T-helper 2 cell treated with Interferon-gamma antibody and Interleukin-4, amounts not matched to agents 5 μg/mL and 100 μg/mL, for 36 hours (primary cell): ENCODE results near the gene ARID5B.

Experiments used
- DNase-seq: peaks from one replicate; pipeline ENCODE4 v3.0.0; 2021; ENCODE audit warnings: low spot score
- H3K27ac Mint-ChIP-seq: one replicate; pipeline ENCODE4 v1.8.0; 2021; ENCODE audit warnings: mild to moderate bottlenecking, mixed read lengths
- H3K27me3 Mint-ChIP-seq: one replicate; pipeline ENCODE4 v1.8.0; 2021; ENCODE audit warnings: low read depth, mixed read lengths
- H3K36me3 Mint-ChIP-seq: one replicate; pipeline ENCODE4 v1.8.0; 2021; ENCODE audit warnings: low read depth, mixed read lengths
- H3K4me1 Mint-ChIP-seq: one replicate; pipeline ENCODE4 v1.8.0; 2021; ENCODE audit warnings: low read depth, mixed read lengths
- H3K4me3 Mint-ChIP-seq: one replicate; pipeline ENCODE4 v1.8.0; 2022; ENCODE audit warnings: mild to moderate bottlenecking, moderate library complexity, mixed read lengths
- H3K9me3 Mint-ChIP-seq: one replicate; pipeline ENCODE4 v1.8.0; 2021; ENCODE audit warnings: mixed read lengths

Gene ARID5B

GRCh38 chr10:61871487-61871886 lies 30.0 kb upstream of the ARID5B start:
- Mint-ChIP-seq H3K36me3 (no peaks in the 10 kb centered on the region), H3K27me3 (peaks cover 14% of the 10 kb centered on the region), H3K9me3 (no peaks in the 10 kb centered on the region), H3K4me3 (no peak overlapping the region), H3K4me1 (peaks cover 7% of the 10 kb centered on the region), H3K27ac (no peak overlapping the region)
- DNase-seq: no peak

DNA sequence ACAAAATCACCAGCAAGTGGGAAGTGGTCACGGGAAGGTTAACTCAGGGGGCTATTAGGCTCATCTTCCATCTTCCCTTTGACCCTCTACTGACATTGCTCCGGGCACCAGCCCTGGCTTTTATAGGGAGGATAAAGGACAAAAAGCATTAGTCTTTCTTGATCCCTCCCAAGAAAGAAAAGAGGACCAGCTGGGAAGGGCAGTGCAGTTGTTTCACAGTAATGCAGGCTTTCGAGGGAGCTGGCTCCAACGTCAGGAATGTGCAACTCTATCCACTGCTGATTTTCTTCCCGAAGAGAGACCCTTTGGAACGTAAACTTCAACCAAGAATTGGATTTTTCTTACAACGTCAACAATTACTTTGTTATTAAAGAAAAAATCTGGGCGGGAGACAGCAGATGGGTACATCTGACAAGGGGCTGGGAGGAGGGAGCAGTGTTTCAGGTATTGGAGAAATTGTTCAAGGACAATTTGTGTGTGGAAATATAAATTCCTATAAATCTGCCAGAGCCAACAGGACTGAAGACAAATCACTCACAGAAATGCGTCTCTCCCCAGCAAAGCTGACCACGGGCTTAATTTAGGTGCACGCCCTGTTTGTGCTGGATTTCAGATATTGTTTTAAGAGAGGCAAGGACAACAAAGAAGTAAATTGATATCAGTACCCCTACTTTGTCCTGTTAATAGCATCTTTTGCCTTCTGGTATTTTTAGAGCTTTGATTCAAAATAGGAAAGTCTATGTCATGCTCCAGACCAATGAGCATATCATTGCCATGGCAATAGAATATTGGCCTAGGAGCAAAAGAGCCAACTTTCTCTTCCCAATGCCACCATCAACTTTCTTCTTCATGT lies 23.4 kb upstream of the ARID5B start:
- Mint-ChIP-seq H3K36me3 (no peaks in the 10 kb centered on the region), H3K27me3 (peaks cover 13% of the 10 kb centered on the region), H3K27ac (no peak overlapping the region), H3K4me3 (no peak overlapping the region), H3K4me1 (peaks cover 13% of the 10 kb centered on the region), H3K9me3 (no peaks in the 10 kb centered on the region)
- no peak for DNase-seq

- Mint-ChIP-seq H3K4me3 (no peak overlapping the region), H3K36me3 (no peaks in the 10 kb centered on the region), H3K27ac (no peak overlapping the region), H3K27me3 (peaks cover 9% of the 10 kb centered on the region), H3K4me1 (peaks cover 15% of the 10 kb centered on the region), H3K9me3 (no peaks in the 10 kb centered on the region)
- no peak for DNase-seq
Observed at GRCh38 chr10:61878740-61879068, 22.8 kb upstream of the ARID5B start.

GRCh38 chr10:61882621-61883370 lies 18.7 kb upstream of the ARID5B start:
- Mint-ChIP-seq H3K4me3 (no peak overlapping the region), H3K27ac (peak overlapping the region; percentile 15), H3K4me1 (peaks cover 15% of the 10 kb centered on the region), H3K36me3 (no peaks in the 10 kb centered on the region), H3K9me3 (no peaks in the 10 kb centered on the region), H3K27me3 (no peaks in the 10 kb centered on the region)
- DNase-seq: peak; percentile 78

GRCh38 chr10:61883371-61884025 lies 18.0 kb upstream of the ARID5B start:
- Mint-ChIP-seq H3K36me3 (no peaks in the 10 kb centered on the region), H3K9me3 (no peaks in the 10 kb centered on the region), H3K27ac (no peak overlapping the region), H3K27me3 (no peaks in the 10 kb centered on the region), H3K4me3 (no peak overlapping the region), H3K4me1 (peaks cover 16% of the 10 kb centered on the region)
- no peak for DNase-seq

GRCh38 chr10:61887772-61888171 lies 13.7 kb upstream of the ARID5B start:
- no peaks in the 10 kb centered on the region for H3K27me3 Mint-ChIP-seq
- no peaks in the 10 kb centered on the region for H3K36me3 Mint-ChIP-seq
- H3K27ac Mint-ChIP-seq: no peak overlapping the region
- peaks cover 10% of the 10 kb centered on the region for H3K4me1 Mint-ChIP-seq
- H3K9me3 Mint-ChIP-seq: no peaks in the 10 kb centered on the region
- no peak overlapping the region for H3K4me3 Mint-ChIP-seq
- no peak for DNase-seq

- peaks cover 5% of the 10 kb centered on the region for H3K4me1 Mint-ChIP-seq
- H3K27ac Mint-ChIP-seq: no peak overlapping the region
- no peak overlapping the region for H3K4me3 Mint-ChIP-seq
Observed at GRCh38 chr10:61888744-61889143, 12.8 kb upstream of the ARID5B start.

DNA sequence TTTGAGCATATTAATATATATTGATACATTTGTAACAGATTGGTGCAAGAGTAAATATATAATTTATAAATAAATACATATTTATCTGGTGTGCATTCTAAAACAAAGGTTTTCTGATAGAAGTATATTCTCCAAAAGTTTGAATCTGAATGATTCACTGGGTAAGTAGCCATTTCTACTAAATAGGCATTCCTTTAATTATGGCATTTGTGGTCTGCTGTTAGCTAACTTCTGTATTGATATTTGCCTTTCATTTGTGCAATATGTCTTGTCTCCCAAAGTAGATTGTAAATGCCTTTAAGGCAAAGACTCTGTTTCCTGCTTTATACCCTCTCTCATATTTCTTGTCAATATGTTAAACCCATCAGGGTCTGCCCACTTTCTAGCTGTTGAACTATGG lies 11.1 kb upstream of the ARID5B start:
- no peaks in the 10 kb centered on the region for H3K27me3 Mint-ChIP-seq
- no peak overlapping the region for H3K4me3 Mint-ChIP-seq
- no peaks in the 10 kb centered on the region for H3K9me3 Mint-ChIP-seq
- H3K36me3 Mint-ChIP-seq: no peaks in the 10 kb centered on the region
- DNase-seq: no peak
- no peak overlapping the region for H3K27ac Mint-ChIP-seq
- H3K4me1 Mint-ChIP-seq: peaks cover 5% of the 10 kb centered on the region

More at GRCh38 chr10:61888744-61889143, 12.8 kb upstream of the ARID5B start:
- H3K36me3 Mint-ChIP-seq: no peaks in the 10 kb centered on the region
- no peak for DNase-seq
- no peaks in the 10 kb centered on the region for H3K27me3 Mint-ChIP-seq
- H3K9me3 Mint-ChIP-seq: no peaks in the 10 kb centered on the region

GRCh38 chr10:61890881-61891409 lies 10.6 kb upstream of the ARID5B start:
- no peak for DNase-seq
- no peaks in the 10 kb centered on the region for H3K9me3 Mint-ChIP-seq
- H3K27me3 Mint-ChIP-seq: no peaks in the 10 kb centered on the region
- no peaks in the 10 kb centered on the region for H3K36me3 Mint-ChIP-seq
- no peak overlapping the region for H3K27ac Mint-ChIP-seq
- H3K4me3 Mint-ChIP-seq: no peak overlapping the region
- H3K4me1 Mint-ChIP-seq: peaks cover 5% of the 10 kb centered on the region

DNA sequence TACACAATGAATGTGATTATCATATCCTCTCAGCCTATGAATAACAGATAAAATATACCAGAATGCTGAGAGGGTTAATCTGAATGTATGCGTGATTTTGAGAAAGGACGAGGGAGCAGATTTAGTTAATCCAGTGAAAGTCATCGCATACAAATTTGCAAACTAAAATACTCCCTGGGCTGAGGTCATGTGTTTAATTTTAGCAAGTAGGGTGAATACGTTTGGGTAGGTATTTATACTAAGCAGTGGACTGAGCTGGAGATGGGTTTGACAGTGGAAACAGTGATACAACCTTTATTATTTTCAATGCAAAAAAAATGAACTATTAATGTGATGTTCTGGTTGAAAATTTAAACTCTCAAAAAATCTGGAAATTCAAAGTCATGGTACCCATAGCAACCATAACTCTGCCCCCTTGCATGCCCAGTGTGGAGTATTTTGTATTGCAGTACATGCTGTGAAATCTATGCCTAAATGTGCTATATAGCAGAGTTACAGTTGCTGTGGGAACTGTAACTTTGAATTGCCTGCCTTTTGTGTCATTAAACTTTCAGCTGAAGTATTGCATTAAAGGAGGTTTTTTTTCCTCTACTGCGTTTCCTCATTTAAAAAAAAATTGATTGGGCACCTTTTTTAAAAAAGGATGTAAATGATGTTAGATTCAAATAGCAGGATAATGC lies 9.5 kb upstream of the ARID5B start:
- H3K9me3 Mint-ChIP-seq: no peaks in the 10 kb centered on the region

DNA sequence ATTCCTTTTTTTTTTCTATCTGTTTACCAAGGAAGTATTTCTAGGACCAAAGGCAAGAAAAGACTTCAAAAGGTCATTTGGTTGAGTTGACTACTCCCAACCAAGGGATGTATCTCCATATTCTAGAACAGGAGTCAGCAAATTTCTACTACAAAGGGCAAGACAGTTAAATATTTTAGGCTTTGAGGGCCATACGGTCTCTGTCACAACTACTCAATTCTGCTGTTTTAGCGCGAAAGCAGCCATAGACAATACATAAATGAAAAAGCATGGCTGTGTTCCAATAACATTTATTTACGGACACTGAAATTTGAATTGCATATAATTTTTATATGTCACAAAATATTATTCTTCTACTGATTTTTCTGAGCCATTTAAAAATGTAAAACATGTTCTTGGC lies 8.5 kb upstream of the ARID5B start:
- Mint-ChIP-seq H3K9me3 (no peaks in the 10 kb centered on the region), H3K27ac (no peak overlapping the region), H3K4me1 (peaks cover 18% of the 10 kb centered on the region), H3K27me3 (no peaks in the 10 kb centered on the region), H3K36me3 (no peaks in the 10 kb centered on the region), H3K4me3 (no peak overlapping the region)
- no peak for DNase-seq

More for the DNA sequence above, 9.5 kb upstream of the ARID5B start:
- Mint-ChIP-seq H3K4me3 (no peak overlapping the region), H3K36me3 (no peaks in the 10 kb centered on the region), H3K4me1 (peaks cover 12% of the 10 kb centered on the region), H3K27me3 (no peaks in the 10 kb centered on the region), H3K27ac (no peak overlapping the region)
- DNase-seq: no peak

DNA sequence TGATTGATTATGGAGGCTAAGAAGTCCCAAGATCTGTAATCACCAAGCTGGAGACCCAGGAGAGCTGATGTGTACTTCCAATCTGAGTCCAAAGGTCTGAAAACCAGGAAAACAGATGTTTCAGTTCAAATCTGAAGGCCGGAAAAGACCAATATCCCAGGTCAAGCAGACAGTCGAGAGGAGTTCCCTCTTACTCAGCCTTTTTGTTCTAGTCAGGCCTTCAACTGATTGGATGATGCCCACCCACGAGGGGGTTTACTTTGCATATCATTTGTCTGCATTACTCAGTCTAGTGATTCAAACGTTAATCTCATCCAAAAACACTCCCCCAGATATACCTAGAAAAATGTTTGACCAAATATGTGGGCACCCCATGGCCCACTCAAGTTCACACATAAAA lies 7.4 kb upstream of the ARID5B start:
- no peak for DNase-seq
- Mint-ChIP-seq H3K36me3 (no peaks in the 10 kb centered on the region), H3K27me3 (no peaks in the 10 kb centered on the region), H3K9me3 (no peaks in the 10 kb centered on the region), H3K4me3 (no peak overlapping the region), H3K27ac (no peak overlapping the region), H3K4me1 (peaks cover 25% of the 10 kb centered on the region)

DNA sequence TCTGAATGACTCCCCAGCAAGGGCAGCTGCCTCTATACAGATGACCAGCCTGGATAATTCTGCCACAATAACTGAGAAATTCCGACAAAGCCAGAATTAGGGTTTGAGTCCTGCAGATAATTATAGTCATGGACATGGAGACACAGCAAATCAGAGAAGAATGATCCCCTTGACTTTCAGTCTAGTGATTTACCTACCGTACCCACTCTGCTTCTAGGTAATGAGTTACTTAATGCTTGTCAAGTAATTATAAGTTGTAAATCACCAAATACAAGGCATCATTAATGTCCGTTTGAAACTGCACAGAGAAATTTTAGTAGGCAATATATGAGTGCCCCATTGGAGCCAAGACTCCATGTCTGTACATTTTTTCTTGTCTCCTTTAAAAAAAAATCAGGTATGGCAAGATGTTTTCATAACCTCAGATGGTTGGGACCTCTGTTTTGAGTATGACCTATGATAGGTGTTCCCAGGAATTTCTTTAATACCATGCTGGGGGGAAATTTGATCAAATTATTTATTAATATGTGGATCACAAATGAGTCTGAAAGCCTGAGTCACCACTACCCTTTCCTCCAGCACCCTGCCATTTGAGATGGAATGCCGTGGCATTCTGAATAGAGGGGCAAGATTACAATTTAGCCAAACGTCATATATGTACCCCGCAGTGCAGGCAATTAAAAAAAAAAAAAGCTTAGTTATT lies 5.5 kb upstream of the ARID5B start:
- Mint-ChIP-seq H3K36me3 (no peaks in the 10 kb centered on the region), H3K27ac (no peak overlapping the region), H3K27me3 (no peaks in the 10 kb centered on the region), H3K4me1 (peaks cover 32% of the 10 kb centered on the region), H3K9me3 (no peaks in the 10 kb centered on the region), H3K4me3 (no peak overlapping the region)
- DNase-seq: no peak
